HG03280 (cell line): ENCODE results near the gene TIMM44.
"Not testable (repeated sequence)": the region's sequence is repeated elsewhere in the genome, so short reads cannot be mapped to it uniquely, and the experiment has no call there.

Source experiments
- ATAC-seq: cut with Tn5 transposase; IDR thresholded peaks from one replicate; pipeline ENCODE4 v1.9.1; 2021; ENCODE audit warnings: mild to moderate bottlenecking, moderate library complexity; ENCODE audit not compliant: unreplicated experiment

Gene TIMM44

GRCh38 chr19:7926021-7926726, 17.3 kb downstream of the TIMM44 start, which contains the start of gene CTXN1:
CTXN1 (minus strand) TSS chr19:7926135; CDS start chr19:7925538, 597 bp downstream.
- peak; percentile 33 for ATAC-seq

- ATAC-seq, result peak; percentile 24
Measured at GRCh38 chr19:7925171-7925851, 18.2 kb downstream of the TIMM44 start.

- ATAC-seq, result no peak
Measured at GRCh38 chr19:7924651-7925170, 18.8 kb downstream of the TIMM44 start.

- no peak for ATAC-seq
Measured at GRCh38 chr19:7924241-7924640, 19.2 kb downstream of the TIMM44 start.

- ATAC-seq, result no peak
Measured at GRCh38 chr19:7923295-7924191, 19.9 kb downstream of the TIMM44 start.

GRCh38 chr19:7922836-7923195, 20.6 kb downstream of the TIMM44 start:
- ATAC-seq, result no peak

GRCh38 chr19:7921967-7922835, 21.3 kb downstream of the TIMM44 start:
- ATAC-seq, result no peak

- no peak for ATAC-seq
Measured at GRCh38 chr19:7921302-7921966, 22.0 kb downstream of the TIMM44 start.

GRCh38 chr19:7920519-7921301, 22.8 kb downstream of the TIMM44 start:
- peak; percentile 41 for ATAC-seq

GRCh38 chr19:7919610-7920518, 23.6 kb downstream of the TIMM44 start, which contains the start of gene SNAPC2:
SNAPC2 (plus strand) TSS chr19:7920338; CDS start chr19:7920367, 29 bp downstream.
- ATAC-seq, result peak; percentile 56

GRCh38 chr19:7918615-7919421, 24.6 kb downstream of the TIMM44 start:
- ATAC-seq, result no peak

GRCh38 chr19:7918062-7918614, 25.3 kb downstream of the TIMM44 start:
- not testable (repeated sequence) for ATAC-seq

GRCh38 chr19:7917267-7918061, 26.0 kb downstream of the TIMM44 start:
- no peak for ATAC-seq

- no peak for ATAC-seq
Measured at GRCh38 chr19:7916955-7917266, 26.6 kb downstream of the TIMM44 start.

- ATAC-seq, result no peak
Measured at GRCh38 chr19:7916103-7916954, 27.1 kb downstream of the TIMM44 start.
